Activated naive CD8-positive, alpha-beta T cell treated with anti-CD3 and anti-CD28 coated beads, Interleukin-2, amount 10 ng/mL, durations not matched to agents 7 days and 5 days (primary cell): ENCODE results near the gene ANKRD44. TPM values are rescaled to one million over a fixed set of nuclear protein-coding genes. Genes with fewer than 3 reads are reported as not detected.

Experiments
- ATAC-seq: fragments of 150-1000 bp; cut with Tn5 transposase; one replicate; pipeline ENCODE4 v1.10.0; 2021; ENCODE audit warnings: low read depth, moderate library complexity
- POLR2A ChIA-PET: fragments of 350-600 bp; sonication (Branson Sonifier 250); formaldehyde crosslinking; loops from one replicate; lab custom pipeline; 2021; ENCODE audit warnings: antibody characterized with exemption; lab: Charles Lee
- DNase-seq: peaks from one replicate; pipeline ENCODE4 v3.0.0; 2021
- H3K27ac Mint-ChIP-seq: one replicate; pipeline ENCODE4 v1.8.0; 2022; ENCODE audit warnings: mild to moderate bottlenecking, mixed read lengths
- H3K27me3 Mint-ChIP-seq: one replicate; pipeline ENCODE4 v1.8.0; 2022; ENCODE audit warnings: mild to moderate bottlenecking, moderate library complexity, mixed read lengths
- H3K36me3 Mint-ChIP-seq: one replicate; pipeline ENCODE4 v1.8.0; 2021; ENCODE audit warnings: mild to moderate bottlenecking, mixed read lengths
- H3K4me1 Mint-ChIP-seq: one replicate; pipeline ENCODE4 v1.8.0; 2021; ENCODE audit warnings: mixed read lengths
- H3K4me3 Mint-ChIP-seq: one replicate; pipeline ENCODE4 v1.8.0; 2022; ENCODE audit warnings: mild to moderate bottlenecking, moderate library complexity, mixed read lengths
- H3K9me3 Mint-ChIP-seq: one replicate; pipeline ENCODE4 v1.8.0; 2021; ENCODE audit warnings: mixed read lengths
- total RNA-seq, 2 experiments: library from RNA; stranded (reverse); gene quantifications; one replicate each; pipeline ENCODE4 v1.2.3, GENCODE V29; 2021

ANKRD44 gene
- total RNA-seq, 2 experiments from 2014 or later, result 240 to 243 TPM

DNA sequence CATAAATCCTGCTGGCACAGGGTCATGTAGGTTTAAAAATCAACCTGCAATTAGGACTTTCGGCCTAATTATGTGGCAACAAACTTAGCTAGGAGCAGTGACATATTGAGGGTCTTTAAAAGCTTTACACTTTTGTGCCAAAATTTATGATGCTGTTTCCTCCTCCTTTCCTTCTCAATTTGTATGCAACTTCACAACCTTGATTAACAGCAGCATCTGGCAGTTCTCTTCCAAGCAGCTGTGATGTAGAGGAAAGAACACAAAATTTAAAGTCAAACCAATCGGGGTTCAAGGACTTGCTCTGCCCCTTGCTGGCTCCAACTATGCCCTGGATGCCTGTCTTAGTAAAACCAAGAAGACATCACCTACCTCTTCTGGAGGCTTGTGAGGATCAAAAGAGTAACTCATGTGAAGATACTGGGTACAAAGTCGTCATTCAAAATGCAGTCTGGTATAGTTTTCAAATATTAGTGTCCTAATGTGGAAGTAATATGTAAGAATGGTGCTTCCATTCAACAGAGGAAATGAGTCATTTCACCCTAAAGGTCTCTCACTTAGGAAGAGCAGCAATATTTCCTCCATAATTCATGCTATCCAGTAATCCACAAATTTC, 94.7 kb downstream of the ANKRD44 start:
- peak; percentile 18 for ATAC-seq
- Mint-ChIP-seq H3K27me3 (no peaks in the 10 kb centered on the region), H3K27ac (peak overlapping the region; percentile 86), H3K36me3 (peaks cover 11% of the 10 kb centered on the region), H3K4me3 (peak overlapping the region; percentile 75), H3K9me3 (no peaks in the 10 kb centered on the region), H3K4me1 (peaks cover 76% of the 10 kb centered on the region)
- DNase-seq, result no peak
- POLR2A ChIA-PET, result interaction anchor here (0.6 to 2.0 kb wide), 3 partner anchors 17 to 90 kb away, joined by 3 to 5 read pairs (median 3); no protein-coding TSS in a partner anchor

GRCh38 chr2:197212344-197213262, 98.0 kb downstream of the ANKRD44 start:
- H3K4me1 Mint-ChIP-seq, result peaks cover 90% of the 10 kb centered on the region
- H3K36me3 Mint-ChIP-seq, result peaks cover 7% of the 10 kb centered on the region
- H3K4me3 Mint-ChIP-seq, result peak overlapping the region; percentile 73
- ATAC-seq, result peak; percentile 23
- no peak for DNase-seq
- peak overlapping the region; percentile 84 for H3K27ac Mint-ChIP-seq
- POLR2A ChIA-PET, result interaction anchor here (0.7 to 1.1 kb wide), 5 partner anchors 10 to 86 kb away, joined by 3 to 5 read pairs (median 3); no protein-coding TSS in a partner anchor
- H3K9me3 Mint-ChIP-seq, result no peaks in the 10 kb centered on the region
- H3K27me3 Mint-ChIP-seq, result no peaks in the 10 kb centered on the region

DNA sequence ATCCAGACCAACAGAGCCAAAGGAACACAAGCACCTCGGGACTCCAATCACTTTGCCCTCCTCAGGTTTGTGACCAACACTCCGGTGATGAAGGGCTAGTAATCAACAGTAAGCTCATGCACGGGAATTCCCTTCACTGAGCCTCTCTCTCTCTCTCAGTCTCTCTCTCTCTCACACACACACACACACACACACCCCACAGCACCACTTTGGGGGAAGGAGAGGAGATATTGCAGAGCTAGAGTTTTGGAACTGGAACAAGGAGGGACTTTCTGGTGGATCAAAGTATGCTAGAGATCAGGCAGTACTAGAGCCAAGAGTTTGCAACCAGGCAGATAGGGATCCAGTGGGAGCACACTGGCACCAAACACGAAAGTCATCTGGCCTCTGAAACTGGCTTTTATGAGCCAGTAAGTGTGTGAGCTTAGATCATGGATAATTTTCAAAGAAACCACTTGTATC, 98.7 kb downstream of the ANKRD44 start:
- DNase-seq, result no peak
- POLR2A ChIA-PET, result interaction anchor here (0.6 to 0.9 kb wide), 5 partner anchors 9 to 87 kb away, joined by 3 read pairs; no protein-coding TSS in a partner anchor
- peaks cover 90% of the 10 kb centered on the region for H3K4me1 Mint-ChIP-seq

GRCh38 chr2:197210430-197210829, 100.2 kb downstream of the ANKRD44 start:
- Mint-ChIP-seq H3K4me3 (peak overlapping the region; percentile 68), H3K27ac (peak overlapping the region; percentile 84), H3K9me3 (no peaks in the 10 kb centered on the region), H3K27me3 (no peaks in the 10 kb centered on the region), H3K36me3 (peaks cover 10% of the 10 kb centered on the region), H3K4me1 (peaks cover 92% of the 10 kb centered on the region)
- DNase-seq, result no peak
- POLR2A ChIA-PET, result interaction anchor here (1.2 to 6.8 kb wide), 2 partner anchors 11 to 98 kb away, joined by 4 to 75 read pairs; partner anchors contain the start of gene ANKRD44
- no peak for ATAC-seq

More for the DNA sequence above, 98.7 kb downstream of the ANKRD44 start:
- no peak for ATAC-seq
- H3K27ac Mint-ChIP-seq, result peak overlapping the region; percentile 84
- H3K36me3 Mint-ChIP-seq, result peaks cover 7% of the 10 kb centered on the region
- H3K9me3 Mint-ChIP-seq, result no peaks in the 10 kb centered on the region
- peak overlapping the region; percentile 73 for H3K4me3 Mint-ChIP-seq
- no peaks in the 10 kb centered on the region for H3K27me3 Mint-ChIP-seq

- POLR2A ChIA-PET, result interaction anchor here (1.0 to 6.8 kb wide), 4 partner anchors 10 to 99 kb away, joined by 3 to 75 read pairs (median 4); partner anchors contain the start of gene ANKRD44
Observed at GRCh38 chr2:197209742-197210408, 100.7 kb downstream of the ANKRD44 start.

GRCh38 chr2:197209246-197209645, 101.3 kb downstream of the ANKRD44 start:
- no peak for ATAC-seq
- POLR2A ChIA-PET, result interaction anchor here (0.7 to 6.8 kb wide), 5 partner anchors 9 to 99 kb away, joined by 3 to 75 read pairs (median 3); partner anchors contain the start of gene ANKRD44
- Mint-ChIP-seq H3K27ac (peak overlapping the region; percentile 84), H3K27me3 (no peaks in the 10 kb centered on the region), H3K9me3 (no peaks in the 10 kb centered on the region), H3K4me3 (peak overlapping the region; percentile 68), H3K36me3 (peaks cover 7% of the 10 kb centered on the region), H3K4me1 (peaks cover 90% of the 10 kb centered on the region)
- DNase-seq, result no peak

More at GRCh38 chr2:197209742-197210408, 100.7 kb downstream of the ANKRD44 start:
- Mint-ChIP-seq H3K9me3 (no peaks in the 10 kb centered on the region), H3K4me1 (peaks cover 92% of the 10 kb centered on the region), H3K36me3 (peaks cover 7% of the 10 kb centered on the region), H3K4me3 (peak overlapping the region; percentile 68), H3K27ac (peak overlapping the region; percentile 84), H3K27me3 (no peaks in the 10 kb centered on the region)
- ATAC-seq (peak; percentile 23), DNase-seq (no peak)

- no peaks in the 10 kb centered on the region for H3K27me3 Mint-ChIP-seq
- peak overlapping the region; percentile 84 for H3K27ac Mint-ChIP-seq
- no peak for ATAC-seq
- DNase-seq, result no peak
- POLR2A ChIA-PET, result interaction anchor here (0.7 to 6.8 kb wide), 6 partner anchors 10 to 100 kb away, joined by 3 to 75 read pairs (median 4); partner anchors contain the start of gene ANKRD44
- peak overlapping the region; percentile 68 for H3K4me3 Mint-ChIP-seq
- no peaks in the 10 kb centered on the region for H3K9me3 Mint-ChIP-seq
- peaks cover 9% of the 10 kb centered on the region for H3K36me3 Mint-ChIP-seq
- H3K4me1 Mint-ChIP-seq, result peaks cover 88% of the 10 kb centered on the region
Observed at GRCh38 chr2:197208841-197209240, 101.7 kb downstream of the ANKRD44 start.

GRCh38 chr2:197208024-197208423, 102.6 kb downstream of the ANKRD44 start:
- peaks cover 85% of the 10 kb centered on the region for H3K4me1 Mint-ChIP-seq
- no peaks in the 10 kb centered on the region for H3K9me3 Mint-ChIP-seq
- no peak for DNase-seq
- no peaks in the 10 kb centered on the region for H3K27me3 Mint-ChIP-seq
- no peak for ATAC-seq
- H3K27ac Mint-ChIP-seq, result peak overlapping the region; percentile 98
- POLR2A ChIA-PET, result interaction anchor here (0.7 to 6.8 kb wide), 4 partner anchors 9 to 101 kb away, joined by 3 to 75 read pairs (median 5); partner anchors contain the start of gene ANKRD44
- H3K4me3 Mint-ChIP-seq, result peak overlapping the region; percentile 65
- H3K36me3 Mint-ChIP-seq, result peaks cover 16% of the 10 kb centered on the region

- peak overlapping the region; percentile 65 for H3K4me3 Mint-ChIP-seq
- H3K27ac Mint-ChIP-seq, result peak overlapping the region; percentile 98
- no peaks in the 10 kb centered on the region for H3K27me3 Mint-ChIP-seq
- H3K9me3 Mint-ChIP-seq, result no peaks in the 10 kb centered on the region
- no peak for ATAC-seq
- no peak for DNase-seq
- H3K36me3 Mint-ChIP-seq, result peaks cover 18% of the 10 kb centered on the region
- peaks cover 82% of the 10 kb centered on the region for H3K4me1 Mint-ChIP-seq
- POLR2A ChIA-PET, result interaction anchor here (0.7 to 6.8 kb wide), 3 partner anchors 8 to 101 kb away, joined by 3 to 75 read pairs (median 7); partner anchors contain the start of gene ANKRD44
Observed at GRCh38 chr2:197207598-197207997, 103.0 kb downstream of the ANKRD44 start.

DNA sequence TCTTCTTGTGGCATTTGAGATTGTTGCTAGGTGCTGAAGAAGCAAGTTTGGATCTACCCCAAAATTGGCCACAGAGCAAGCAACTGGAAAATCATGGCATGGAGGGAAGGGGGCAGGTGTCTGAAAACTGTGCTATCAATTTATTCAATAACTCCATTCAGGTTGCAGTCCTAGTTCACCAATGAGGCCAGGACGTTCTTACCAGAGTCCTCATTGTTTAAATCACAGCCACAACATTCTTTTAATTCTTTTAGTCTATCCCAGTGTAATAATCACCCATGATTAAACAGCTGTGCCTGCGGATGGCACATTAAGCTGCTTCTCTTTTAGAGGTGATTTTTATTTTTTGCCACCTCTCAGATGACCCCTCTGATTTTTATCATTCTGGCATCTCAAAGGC, 103.5 kb downstream of the ANKRD44 start:
- peaks cover 81% of the 10 kb centered on the region for H3K4me1 Mint-ChIP-seq
- peaks cover 2% of the 10 kb centered on the region for H3K9me3 Mint-ChIP-seq
- H3K27me3 Mint-ChIP-seq, result no peaks in the 10 kb centered on the region
- ATAC-seq, result no peak
- peak overlapping the region; percentile 65 for H3K4me3 Mint-ChIP-seq
- peak overlapping the region; percentile 98 for H3K27ac Mint-ChIP-seq
- POLR2A ChIA-PET, result interaction anchor here (0.7 to 6.8 kb wide), 4 partner anchors 8 to 101 kb away, joined by 3 to 75 read pairs (median 6); partner anchors contain the start of gene ANKRD44
- peaks cover 21% of the 10 kb centered on the region for H3K36me3 Mint-ChIP-seq
- DNase-seq, result no peak

GRCh38 chr2:197205585-197206215, 104.9 kb downstream of the ANKRD44 start:
- Mint-ChIP-seq H3K4me1 (peaks cover 80% of the 10 kb centered on the region), H3K27ac (peak overlapping the region; percentile 98), H3K4me3 (peak overlapping the region; percentile 65), H3K36me3 (peaks cover 24% of the 10 kb centered on the region), H3K27me3 (no peaks in the 10 kb centered on the region), H3K9me3 (peaks cover 2% of the 10 kb centered on the region)
- DNase-seq, result peak; percentile 58
- peak; percentile 85 for ATAC-seq
- POLR2A ChIA-PET, result interaction anchor here (0.6 to 6.8 kb wide), 8 partner anchors 8 to 117 kb away, joined by 3 to 75 read pairs (median 3); partner anchors contain the start of gene ANKRD44
